MM.1S (cell line): ENCODE measurements around the gene RXRA.

Experiments used
- DNase-seq: peaks from one replicate; pipeline ENCODE4 v3.0.0-alpha.2; 2015
- H2AFZ ChIP-seq: fragments of 300-600 bp; sonication (generic); 2 replicates; pipeline ENCODE4 v1.6.0; 2016; ENCODE audit warnings: antibody characterized with exemption, low read length
- H3F3A ChIP-seq: fragments of 300-600 bp; sonication (generic); 2 replicates; pipeline ENCODE4 v1.6.1; 2016; ENCODE audit warnings: mild to moderate bottlenecking, antibody characterized with exemption, low read length, moderate library complexity, mixed read lengths; ENCODE audit not compliant: insufficient read depth
- H3K27ac ChIP-seq: fragments of 300-600 bp; sonication (generic); 2 replicates; pipeline ENCODE4 v1.5.1; 2016; ENCODE audit warnings: mild to moderate bottlenecking, low read length
- H3K27me3 ChIP-seq: fragments of 300-600 bp; sonication (generic); replicated peaks from 2 replicates; pipeline ENCODE4 v1.6.0; 2016; ENCODE audit warnings: low read length; ENCODE audit not compliant: insufficient read depth
- H3K36me3 ChIP-seq: fragments of 300-600 bp; sonication (generic); replicated peaks from 2 replicates; pipeline ENCODE4 v1.6.1; 2016; ENCODE audit warnings: mild to moderate bottlenecking, low read length, mixed read lengths; ENCODE audit not compliant: insufficient read depth
- H3K4me1 ChIP-seq: fragments of 300-600 bp; sonication (generic); 2 replicates; pipeline ENCODE4 v1.6.1; 2016; ENCODE audit warnings: low read length, mixed read lengths
- H3K4me2 ChIP-seq: fragments of 300-600 bp; sonication (generic); 2 replicates; pipeline ENCODE4 v1.6.0; 2016; ENCODE audit warnings: low read depth, low read length
- H3K4me3 ChIP-seq: fragments of 300-600 bp; sonication (generic); 2 replicates; pipeline ENCODE4 v1.5.1; 2016; ENCODE audit warnings: low read length, mixed read lengths
- H3K79me2 ChIP-seq: fragments of 300-600 bp; sonication (generic); 2 replicates; pipeline ENCODE4 v1.6.1; 2016; ENCODE audit warnings: mixed run types, low read length, mixed read lengths
- H3K9ac ChIP-seq: fragments of 300-600 bp; sonication (generic); 2 replicates; pipeline ENCODE4 v1.6.1; 2016; ENCODE audit warnings: low read length, mixed read lengths
- H3K9me2 ChIP-seq: fragments of 300-600 bp; sonication (generic); replicated peaks from 2 replicates; pipeline ENCODE4 v1.6.1; 2016; ENCODE audit warnings: mild to moderate bottlenecking, low read length, mixed read lengths; ENCODE audit not compliant: insufficient read depth
- H3K9me3 ChIP-seq: fragments of 300-600 bp; sonication (generic); replicated peaks from 2 replicates; pipeline ENCODE4 v1.6.1; 2016; ENCODE audit warnings: mild to moderate bottlenecking, low read length, mixed read lengths; ENCODE audit not compliant: insufficient read depth
- H4K20me1 ChIP-seq: fragments of 300-600 bp; sonication (generic); 2 replicates; pipeline ENCODE4 v1.6.1; 2016; ENCODE audit warnings: mild to moderate bottlenecking, low read length, moderate library complexity, mixed read lengths; ENCODE audit not compliant: insufficient read depth
- CTCF ChIP-seq: fragments of 300-600 bp; sonication (generic); IDR thresholded peaks from 2 replicates; pipeline ENCODE4 v1.5.1; 2016; ENCODE audit warnings: antibody characterized with exemption, low read length, mixed read lengths
- EZH2 ChIP-seq: fragments of 300-600 bp; sonication (generic); optimal IDR thresholded peaks from 2 replicates; pipeline ENCODE3; 2017; ENCODE audit warnings: low read depth, mild to moderate bottlenecking, antibody characterized with exemption, low read length, mixed read lengths
- EZH2phosphoT487 ChIP-seq: fragments of 300-600 bp; sonication (generic); IDR thresholded peaks from 2 replicates; pipeline ENCODE4 v1.6.1; 2018; ENCODE audit warnings: antibody characterized with exemption, low read length

The RXRA gene

GRCh38 chr9:134348404-134349155 lies 22.3 kb downstream of the RXRA start:
- H3K36me3 ChIP-seq, result no peaks in the 10 kb centered on the region
- H2AFZ ChIP-seq, result no peak overlapping the region
- no peaks in the 10 kb centered on the region for H3K27me3 ChIP-seq
- H3K79me2 ChIP-seq, result no peaks in the 10 kb centered on the region
- H3K9me2 ChIP-seq, result no peaks in the 10 kb centered on the region
- no peak overlapping the region for H3K4me3 ChIP-seq
- DNase-seq, result no peak
- no peaks in the 10 kb centered on the region for H3K4me1 ChIP-seq
- no peaks in the 10 kb centered on the region; the same call in 1 of the 2 replicates for H4K20me1 ChIP-seq
- no peak overlapping the region for H3K27ac ChIP-seq
- H3K9me3 ChIP-seq, result no peaks in the 10 kb centered on the region
- no peaks in the 10 kb centered on the region for H3F3A ChIP-seq
- no peak for TF ChIP-seq EZH2phosphoT487
- TF ChIP-seq EZH2, result no peak
- no peak for TF ChIP-seq CTCF
- no peak overlapping the region for H3K4me2 ChIP-seq
- no peak overlapping the region for H3K9ac ChIP-seq

- no peaks in the 10 kb centered on the region for H3K79me2 ChIP-seq
- TF ChIP-seq EZH2 (no peak), CTCF (no peak), EZH2phosphoT487 (no peak)
These were observed 23.7 kb downstream of the RXRA start for GRCh38 chr9:134349936-134350335.

GRCh38 chr9:134350416-134350994 lies 24.2 kb downstream of the RXRA start:
- no peak overlapping the region for H3K9ac ChIP-seq
- H3K27ac ChIP-seq, result no peak overlapping the region
- no peaks in the 10 kb centered on the region for H3K4me1 ChIP-seq
- H2AFZ ChIP-seq, result no peak overlapping the region
- H3K79me2 ChIP-seq, result no peaks in the 10 kb centered on the region
- no peaks in the 10 kb centered on the region; the same call in 1 of the 2 replicates for H4K20me1 ChIP-seq
- no peak overlapping the region for H3K4me2 ChIP-seq
- H3K9me3 ChIP-seq, result no peaks in the 10 kb centered on the region
- H3K4me3 ChIP-seq, result no peak overlapping the region
- no peaks in the 10 kb centered on the region for H3F3A ChIP-seq
- no peaks in the 10 kb centered on the region for H3K27me3 ChIP-seq
- TF ChIP-seq CTCF (no peak), EZH2phosphoT487 (no peak), EZH2 (no peak)
- H3K36me3 ChIP-seq, result no peaks in the 10 kb centered on the region
- DNase-seq, result no peak
- no peaks in the 10 kb centered on the region for H3K9me2 ChIP-seq

More at GRCh38 chr9:134349936-134350335, 23.7 kb downstream of the RXRA start:
- no peaks in the 10 kb centered on the region for H3K36me3 ChIP-seq
- no peak overlapping the region for H3K4me3 ChIP-seq
- no peaks in the 10 kb centered on the region for H3K27me3 ChIP-seq
- H3K9me3 ChIP-seq, result no peaks in the 10 kb centered on the region
- no peak overlapping the region for H3K9ac ChIP-seq
- H2AFZ ChIP-seq, result no peak overlapping the region
- H3K27ac ChIP-seq, result no peak overlapping the region
- no peak overlapping the region for H3K4me2 ChIP-seq
- no peaks in the 10 kb centered on the region for H3F3A ChIP-seq
- no peaks in the 10 kb centered on the region for H3K9me2 ChIP-seq
- no peaks in the 10 kb centered on the region; the same call in 1 of the 2 replicates for H4K20me1 ChIP-seq
- no peaks in the 10 kb centered on the region for H3K4me1 ChIP-seq
- DNase-seq, result no peak
